ENCODE results near the gene ZNF821.

- TF ChIP-seq CTCF (IDR thresholded peaks at IDR 0.05) = no peak
- no peak for TF ChIP-seq POLR2AphosphoS5 (IDR thresholded peaks at IDR 0.05; ENCODE audit: low read depth, low read length)
- no peak for TF ChIP-seq GABPA (IDR thresholded peaks at IDR 0.05; ENCODE audit: low read depth)
- TF ChIP-seq YY1 (IDR thresholded peaks at IDR 0.05; ENCODE audit: low read depth) = no peak
- no peak for TF ChIP-seq TCF12 (IDR thresholded peaks at IDR 0.05)
- no peak for TF ChIP-seq MEF2A (IDR thresholded peaks at IDR 0.05; ENCODE audit: borderline replicate concordance, low read depth)
- no peak for TF ChIP-seq REST (IDR thresholded peaks at IDR 0.05; ENCODE audit: low read depth, low read length)
These were observed 24.0 kb downstream of the ZNF821 start for GRCh38 chr16:71859762-71860521.

All from SK-N-SH (cell line).